Epithelial cell of esophagus (primary cell): Measurements from ENCODE around the gene ZFYVE21.

Experiments used
- DNase-seq: peaks from one replicate; pipeline ENCODE4 v3.0.0; 2010; ENCODE audit warnings: low read depth
- H3K4me3 ChIP-seq: 2 replicates; pipeline ENCODE4 v1.5.1; 2011; ENCODE audit warnings: mild to moderate bottlenecking, low read length, control low read depth
- CTCF ChIP-seq: IDR thresholded peaks from 2 replicates; pipeline ENCODE4 v1.5.1; 2011; ENCODE audit warnings: low read depth, mild to moderate bottlenecking, low read length, control low read depth, inconsistent platforms; ENCODE audit not compliant: insufficient read depth; ENCODE audit errors: missing control alignments

The ZFYVE21 gene

GRCh38 chr14:103692159-103692558 is 23.5 kb upstream of the ZFYVE21 start:
- no peak for TF ChIP-seq CTCF
- DNase-seq, result no peak
- no peak overlapping the region for H3K4me3 ChIP-seq

- peak; percentile 47 for DNase-seq
- TF ChIP-seq CTCF, result no peak
- H3K4me3 ChIP-seq, result no peak overlapping the region
Observed at GRCh38 chr14:103692871-103693270, 22.7 kb upstream of the ZFYVE21 start.

GRCh38 chr14:103693515-103693914 is 22.1 kb upstream of the ZFYVE21 start:
- TF ChIP-seq CTCF, result no peak
- peak; percentile 66 for DNase-seq
- H3K4me3 ChIP-seq, result no peak overlapping the region

- TF ChIP-seq CTCF, result no peak
- no peak for DNase-seq
Observed at GRCh38 chr14:103694572-103695026, 21.0 kb upstream of the ZFYVE21 start.

GRCh38 chr14:103695296-103696069 is 20.1 kb upstream of the ZFYVE21 start:
- no peak for DNase-seq
- no peak overlapping the region for H3K4me3 ChIP-seq
- TF ChIP-seq CTCF, result no peak

More at GRCh38 chr14:103694572-103695026, 21.0 kb upstream of the ZFYVE21 start:
- H3K4me3 ChIP-seq, result no peak overlapping the region

- H3K4me3 ChIP-seq, result no peak overlapping the region
- TF ChIP-seq CTCF, result no peak
- no peak for DNase-seq
Observed at GRCh38 chr14:103696070-103696402, 19.6 kb upstream of the ZFYVE21 start.
